Nephron progenitor cell (in vitro differentiated cells): ENCODE results near the gene DICER1.

ENCODE experiments used
- DNase-seq: peaks from one replicate; pipeline ENCODE4 v3.0.0; 2021
- H3K27ac Mint-ChIP-seq: 2 replicates; pipeline ENCODE4 v1.8.0; 2021; ENCODE audit warnings: mild to moderate bottlenecking, moderate library complexity, mixed read lengths
- H3K27me3 Mint-ChIP-seq: 2 replicates; pipeline ENCODE4 v1.8.0; 2021; ENCODE audit warnings: mild to moderate bottlenecking, low read depth, mixed read lengths; ENCODE audit not compliant: poor library complexity
- H3K36me3 Mint-ChIP-seq: 2 replicates; pipeline ENCODE4 v1.8.0; 2021; ENCODE audit warnings: low read depth, mixed read lengths
- H3K4me1 Mint-ChIP-seq: 2 replicates; pipeline ENCODE4 v1.8.0; 2021; ENCODE audit warnings: mixed read lengths
- H3K4me3 Mint-ChIP-seq: 2 replicates; pipeline ENCODE4 v1.8.0; 2021; ENCODE audit warnings: mild to moderate bottlenecking, moderate library complexity, mixed read lengths
- H3K9me3 Mint-ChIP-seq: 2 replicates; pipeline ENCODE4 v1.8.0; 2021; ENCODE audit warnings: mild to moderate bottlenecking, moderate library complexity, mixed read lengths
- CTCF ChIP-seq: fragments of 200-600 bp; sonication (generic); IDR thresholded peaks from 2 replicates; pipeline ENCODE4 v1.5.0; 2021; ENCODE audit warnings: antibody characterized with exemption

DICER1 gene

DNA sequence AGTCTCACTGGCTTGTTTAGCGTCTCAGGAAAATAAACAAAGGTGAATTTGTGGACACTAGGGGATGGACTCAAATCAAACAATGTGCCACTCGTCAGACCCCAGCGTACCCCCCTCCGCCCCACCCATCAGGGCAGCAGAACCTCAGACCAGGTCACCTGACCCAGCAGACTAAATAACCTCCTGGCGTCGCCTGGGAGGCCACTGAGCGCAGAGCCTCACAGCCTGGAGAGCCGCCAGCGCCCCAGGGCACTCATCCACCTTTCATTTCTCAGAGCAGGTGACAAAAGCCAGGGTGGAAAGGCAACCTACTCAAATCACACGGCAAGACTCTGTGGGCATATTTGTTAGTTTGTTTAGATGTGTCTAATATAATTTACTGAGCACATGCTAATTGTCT is 100.9 kb downstream of the DICER1 start:
- H3K9me3 Mint-ChIP-seq: no peaks in the 10 kb centered on the region
- no peaks in the 10 kb centered on the region for H3K27me3 Mint-ChIP-seq
- DNase-seq: no peak
- no peak overlapping the region for H3K4me3 Mint-ChIP-seq
- no peak overlapping the region for H3K27ac Mint-ChIP-seq
- H3K36me3 Mint-ChIP-seq: no peaks in the 10 kb centered on the region
- TF ChIP-seq CTCF: no peak
- peaks cover 49% of the 10 kb centered on the region for H3K4me1 Mint-ChIP-seq

GRCh38 chr14:95055318-95055717 is 102.0 kb downstream of the DICER1 start:
- TF ChIP-seq CTCF: no peak
- Mint-ChIP-seq H3K4me3 (no peak overlapping the region), H3K27me3 (no peaks in the 10 kb centered on the region), H3K4me1 (peaks cover 53% of the 10 kb centered on the region), H3K36me3 (no peaks in the 10 kb centered on the region), H3K9me3 (no peaks in the 10 kb centered on the region), H3K27ac (no peak overlapping the region)
- DNase-seq: no peak

DNA sequence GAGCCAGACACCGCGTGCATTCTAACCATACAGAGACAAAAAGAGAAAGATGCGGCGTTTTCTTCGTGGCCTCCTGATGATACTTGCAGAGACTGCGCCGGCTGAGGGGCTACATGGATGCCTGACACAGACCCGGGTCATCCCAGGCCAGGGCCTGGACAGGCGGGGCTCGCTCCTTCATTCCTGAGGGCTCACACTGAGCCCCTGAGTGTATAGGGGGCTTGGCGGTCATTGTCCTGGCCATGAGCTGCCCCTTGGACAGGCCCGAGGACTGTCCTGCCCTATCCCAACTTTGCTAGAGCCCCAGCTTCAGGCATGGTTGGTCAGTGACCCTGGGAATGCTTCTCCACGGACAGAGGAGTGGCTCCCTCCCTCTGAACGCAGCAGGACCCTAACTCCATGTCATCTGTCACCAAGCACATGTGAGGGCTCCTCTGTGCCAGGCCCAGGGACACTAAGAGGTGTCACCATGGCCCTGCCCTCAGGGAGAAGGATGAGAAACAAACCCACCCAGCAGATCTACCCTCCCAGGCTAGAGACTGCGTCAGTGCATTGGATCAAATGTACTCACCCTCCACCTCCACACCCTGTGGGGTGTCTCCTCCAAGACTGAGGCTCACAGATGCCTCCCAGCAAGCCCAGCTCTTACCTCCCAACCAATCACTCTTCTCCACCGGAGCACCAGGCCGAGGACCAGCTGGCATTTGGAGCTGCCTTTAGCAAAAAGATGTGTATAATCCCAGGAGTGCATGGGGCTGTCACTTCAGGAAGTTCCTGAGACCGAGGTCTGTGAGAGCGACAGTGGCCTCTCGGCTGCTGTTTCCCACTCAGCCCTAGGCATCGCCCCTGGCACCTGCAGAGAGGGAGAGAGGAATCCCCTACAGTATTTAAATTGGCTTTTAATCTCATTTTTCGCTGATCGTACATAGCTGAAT is 102.7 kb downstream of the DICER1 start:
- Mint-ChIP-seq H3K4me1 (peaks cover 60% of the 10 kb centered on the region), H3K27ac (peak overlapping the region; percentile 40), H3K9me3 (no peaks in the 10 kb centered on the region), H3K4me3 (no peak overlapping the region), H3K27me3 (peaks cover 4% of the 10 kb centered on the region), H3K36me3 (no peaks in the 10 kb centered on the region)
- DNase-seq: no peak
- TF ChIP-seq CTCF: no peak

DNA sequence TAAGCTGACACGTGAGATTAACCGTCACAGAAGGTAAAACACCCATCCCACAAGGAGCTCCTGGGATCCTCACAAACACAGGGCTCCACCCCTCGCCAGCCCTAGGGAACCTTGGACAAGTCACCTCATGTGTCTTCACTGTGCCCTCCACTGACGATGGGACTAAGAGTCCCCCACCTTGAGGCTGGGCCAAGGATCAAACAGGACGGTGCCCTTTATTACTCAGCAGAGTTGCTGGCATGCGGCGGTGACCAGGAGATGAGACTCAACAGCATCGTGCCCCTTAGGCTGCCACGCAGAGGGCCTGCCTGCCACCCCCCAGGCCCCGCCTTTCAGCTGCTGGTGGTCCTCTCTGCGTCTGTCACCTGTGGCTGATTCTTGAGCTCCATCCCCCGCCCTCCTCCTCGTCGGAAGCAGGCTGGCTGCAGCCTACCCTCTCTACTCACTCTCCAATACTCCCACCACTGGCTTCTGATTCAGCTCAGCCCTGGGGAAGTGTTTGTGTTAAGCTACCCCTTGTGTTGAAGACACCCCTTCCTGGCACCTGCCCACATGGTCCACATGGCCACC is 105.2 kb downstream of the DICER1 start:
- H3K27me3 Mint-ChIP-seq: peaks cover 9% of the 10 kb centered on the region
- no peak for DNase-seq
- no peak overlapping the region for H3K27ac Mint-ChIP-seq
- peaks cover 63% of the 10 kb centered on the region for H3K4me1 Mint-ChIP-seq
- no peak for TF ChIP-seq CTCF
- no peaks in the 10 kb centered on the region for H3K36me3 Mint-ChIP-seq
- no peak overlapping the region for H3K4me3 Mint-ChIP-seq
- no peaks in the 10 kb centered on the region for H3K9me3 Mint-ChIP-seq

DNA sequence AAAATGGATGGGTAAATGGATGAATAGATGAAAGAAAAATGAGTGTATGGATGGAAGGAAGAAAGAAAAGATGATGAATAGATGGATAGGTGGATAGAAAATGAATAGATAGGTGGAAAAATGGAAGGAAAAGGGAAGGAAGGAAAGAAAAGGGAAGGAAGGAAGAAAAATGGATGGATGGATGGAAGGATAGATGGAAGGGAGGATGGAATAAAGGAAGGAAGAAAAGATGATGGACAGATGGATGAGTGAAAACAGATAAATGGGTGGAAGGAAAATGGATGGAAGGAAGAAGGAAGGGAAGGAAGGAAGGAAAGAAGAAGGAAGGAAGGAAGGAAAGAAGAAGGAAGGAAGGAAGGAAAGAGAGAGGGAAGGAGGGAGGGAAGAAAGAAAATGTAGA is 107.4 kb downstream of the DICER1 start:
- Mint-ChIP-seq H3K27me3 (peaks cover 14% of the 10 kb centered on the region), H3K4me3 (no peak overlapping the region), H3K9me3 (no peaks in the 10 kb centered on the region), H3K36me3 (no peaks in the 10 kb centered on the region), H3K27ac (no peak overlapping the region), H3K4me1 (peaks cover 74% of the 10 kb centered on the region)
- DNase-seq: no peak
- TF ChIP-seq CTCF: no peak
